Sigmoid colon (tissue), 4 donors: ENCODE data around the gene VPS33B.

Experiments used
- CTCF ChIP-seq, 4 experiments: fragments of 450-650 bp in 3 of 4; fragments of 200-600 bp in 1 of 4; IDR thresholded peaks; one replicate each; pipeline ENCODE4 v1.5.1; 2016 to 2019; ENCODE audit warnings: antibody characterized with exemption in 4 of 4, mild to moderate bottlenecking in 3 of 4, moderate library complexity in 2 of 4
- EP300 ChIP-seq, 4 donors: sonication (generic); formaldehyde crosslinking; IDR thresholded peaks; one replicate each; pipeline ENCODE4 v1.6.1; 2017; ENCODE audit warnings: antibody characterized with exemption in 4 of 4
- POLR2A ChIP-seq, 2 donors: fragments of 450-650 bp; IDR thresholded peaks; one replicate each; pipeline ENCODE4 v1.6.1; 2016; ENCODE audit warnings: antibody characterized with exemption in 2 of 2, mild to moderate bottlenecking in 2 of 2, moderate library complexity in 2 of 2
- POLR2AphosphoS5 ChIP-seq, 4 donors: sonication (generic); formaldehyde crosslinking; IDR thresholded peaks; one replicate each; pipeline ENCODE4 v1.6.1; 2017; ENCODE audit warnings: antibody characterized with exemption in 4 of 4

- TF ChIP-seq EP300 (IDR thresholded peaks at IDR 0.05) (no peak), POLR2AphosphoS5 (IDR thresholded peaks at IDR 0.05) (no peak), CTCF (IDR thresholded peaks at IDR 0.05) (no peak), POLR2A (IDR thresholded peaks at IDR 0.05) (no peak)
Measured at GRCh38 chr15:91039996-91040395, 17.6 kb upstream of the VPS33B start.
